Measurements from ENCODE around the gene ZC3H13. TPM values are rescaled to one million over a fixed set of nuclear protein-coding genes. Genes with fewer than 3 reads are reported as not detected.
"Not testable (repeated sequence)": the region's sequence is repeated elsewhere in the genome, so short reads cannot be mapped to it uniquely, and the experiment has no call there.

The ZC3H13 gene
- total RNA-seq, 2 experiments from 2014 or later, result 38.5 to 52.8 TPM

- ChIA-PET POLR2A (no interaction called here), CTCF (interaction anchor here (0.6 to 1.2 kb wide), 2 partner anchors 11 to 1127 kb away, joined by 4 read pairs; no protein-coding TSS in a partner anchor)
- H3K36me3 Mint-ChIP-seq (ENCODE audit: low read depth), result peaks cover 35% of the 10 kb centered on the region
- peaks cover 7% of the 10 kb centered on the region for H3K4me1 Mint-ChIP-seq
- no peaks in the 10 kb centered on the region for H3K9me3 Mint-ChIP-seq (ENCODE audit: low read depth)
- intact Hi-C loops (cut with DNase I, micrococcal nuclease), result no loop called here
- ATAC-seq (no peak), DNase-seq (no peak)
- H3K4me3 Mint-ChIP-seq, result no peak overlapping the region
- H3K27me3 Mint-ChIP-seq, result no peaks in the 10 kb centered on the region
- no peak overlapping the region for H3K27ac Mint-ChIP-seq
Measured at GRCh38 chr13:46008631-46009030, 43.9 kb downstream of the ZC3H13 start.

DNA sequence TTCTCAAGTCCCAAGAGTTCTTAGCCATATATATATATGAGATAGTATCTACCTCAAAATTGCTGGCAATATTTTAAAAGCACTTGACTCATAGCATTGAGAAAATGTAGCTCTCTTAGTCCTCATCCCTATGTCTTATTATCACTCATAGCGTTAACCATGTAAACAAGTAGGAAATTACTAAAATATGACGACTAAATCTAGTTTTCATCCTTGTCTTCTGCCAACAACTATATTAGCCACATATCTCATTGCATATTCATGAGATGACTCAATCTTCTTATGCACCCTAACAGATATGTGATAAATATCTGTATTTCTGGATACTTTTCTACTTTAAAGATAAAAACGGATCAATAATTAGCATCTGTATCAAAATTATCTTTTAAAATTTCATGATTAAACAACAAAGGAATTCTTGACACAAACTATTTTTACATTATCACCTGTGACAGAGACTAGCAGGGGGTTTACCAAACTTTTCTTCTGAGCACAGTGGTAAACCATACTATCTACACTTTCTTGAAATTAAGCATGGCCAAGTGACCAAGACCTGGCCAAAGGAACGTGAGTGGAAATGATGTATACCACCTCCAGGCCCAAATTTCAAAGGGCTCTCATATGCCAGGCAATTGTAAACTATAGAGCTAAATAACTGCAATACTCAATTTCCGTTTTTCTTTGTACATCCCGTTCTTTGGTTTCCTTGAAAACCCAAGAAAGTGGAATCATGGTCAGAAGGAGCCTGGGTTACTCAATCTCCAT is 45.7 kb downstream of the ZC3H13 start:
- Mint-ChIP-seq H3K36me3 (ENCODE audit: low read depth) (peaks cover 45% of the 10 kb centered on the region), H3K9me3 (ENCODE audit: low read depth) (no peaks in the 10 kb centered on the region), H3K27me3 (no peaks in the 10 kb centered on the region), H3K27ac (no peak overlapping the region), H3K4me1 (no peaks in the 10 kb centered on the region), H3K4me3 (no peak overlapping the region)
- no peak for DNase-seq
- POLR2A ChIA-PET, result no interaction called here
- no peak for ATAC-seq
- CTCF ChIA-PET, result no interaction called here
- intact Hi-C loops (cut with DNase I, micrococcal nuclease), result no loop called here

GRCh38 chr13:46004491-46004890 is 48.1 kb downstream of the ZC3H13 start:
- DNase-seq (no peak), ATAC-seq (no peak)
- Mint-ChIP-seq H3K4me1 (no peaks in the 10 kb centered on the region), H3K36me3 (ENCODE audit: low read depth) (peaks cover 62% of the 10 kb centered on the region), H3K27me3 (no peaks in the 10 kb centered on the region), H3K27ac (no peak overlapping the region), H3K9me3 (ENCODE audit: low read depth) (no peaks in the 10 kb centered on the region), H3K4me3 (no peak overlapping the region)
- POLR2A ChIA-PET, result interaction anchor here (0.7 kb wide), 1 partner anchor 661 kb away, joined by 5 read pairs; no protein-coding TSS in a partner anchor
- CTCF ChIA-PET, result interaction anchor here (0.7 kb wide), 2 partner anchors 48 to 148 kb away, joined by 3 read pairs; no protein-coding TSS in a partner anchor
- intact Hi-C loops (cut with DNase I, micrococcal nuclease), result no loop called here

- CTCF ChIA-PET, result no interaction called here
- Mint-ChIP-seq H3K27ac (no peak overlapping the region), H3K4me1 (peaks cover 11% of the 10 kb centered on the region), H3K4me3 (no peak overlapping the region), H3K9me3 (ENCODE audit: low read depth) (no peaks in the 10 kb centered on the region), H3K36me3 (ENCODE audit: low read depth) (peaks cover 38% of the 10 kb centered on the region), H3K27me3 (no peaks in the 10 kb centered on the region)
- POLR2A ChIA-PET, result no interaction called here
- intact Hi-C loops (cut with DNase I, micrococcal nuclease), result no loop called here
- ATAC-seq (no peak), DNase-seq (no peak)
Measured at GRCh38 chr13:45996631-45997030, 55.9 kb downstream of the ZC3H13 start.

DNA sequence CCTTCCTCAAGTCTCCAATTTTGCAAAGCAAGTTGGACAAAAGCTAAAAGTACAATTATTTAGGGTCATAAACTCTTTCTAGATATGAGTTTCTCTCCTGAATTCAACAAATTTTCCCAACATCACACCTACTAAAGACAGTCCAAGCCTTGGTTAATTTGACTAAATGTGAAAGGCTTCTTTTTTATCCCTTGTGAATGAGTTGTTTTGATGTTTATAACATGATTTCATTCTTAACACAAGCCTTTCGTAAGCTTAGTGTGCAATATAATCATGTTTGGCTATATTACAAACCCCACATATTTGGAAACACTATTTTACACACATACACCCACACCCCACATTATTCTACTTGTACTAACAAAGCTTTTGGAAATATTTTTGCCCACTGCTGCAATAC is 57.3 kb downstream of the ZC3H13 start:
- POLR2A ChIA-PET, result no interaction called here
- Mint-ChIP-seq H3K4me1 (peaks cover 11% of the 10 kb centered on the region), H3K9me3 (ENCODE audit: low read depth) (no peaks in the 10 kb centered on the region), H3K27me3 (no peaks in the 10 kb centered on the region), H3K27ac (no peak overlapping the region), H3K4me3 (no peak overlapping the region), H3K36me3 (ENCODE audit: low read depth) (peaks cover 27% of the 10 kb centered on the region)
- CTCF ChIA-PET, result interaction anchor here (1.1 kb wide), 1 partner anchor 9 kb away, joined by 4 read pairs; no protein-coding TSS in a partner anchor
- intact Hi-C loops (cut with DNase I, micrococcal nuclease), result no loop called here
- no peak for DNase-seq
- peak; percentile 36 for ATAC-seq

GRCh38 chr13:45994752-45995151 is 57.8 kb downstream of the ZC3H13 start:
- DNase-seq (no peak), ATAC-seq (no peak)
- no peak overlapping the region for H3K4me3 Mint-ChIP-seq
- H3K9me3 Mint-ChIP-seq (ENCODE audit: low read depth), result no peaks in the 10 kb centered on the region
- ChIA-PET CTCF (interaction anchor here (1.1 to 1.3 kb wide), 2 partner anchors 9 to 58 kb away, joined by 3 to 4 read pairs; partner anchors contain the start of gene ZC3H13), POLR2A (no interaction called here)
- intact Hi-C loops (cut with DNase I, micrococcal nuclease), result no loop called here
- peaks cover 11% of the 10 kb centered on the region for H3K4me1 Mint-ChIP-seq
- peaks cover 22% of the 10 kb centered on the region for H3K36me3 Mint-ChIP-seq (ENCODE audit: low read depth)
- no peak overlapping the region for H3K27ac Mint-ChIP-seq
- no peaks in the 10 kb centered on the region for H3K27me3 Mint-ChIP-seq

DNA sequence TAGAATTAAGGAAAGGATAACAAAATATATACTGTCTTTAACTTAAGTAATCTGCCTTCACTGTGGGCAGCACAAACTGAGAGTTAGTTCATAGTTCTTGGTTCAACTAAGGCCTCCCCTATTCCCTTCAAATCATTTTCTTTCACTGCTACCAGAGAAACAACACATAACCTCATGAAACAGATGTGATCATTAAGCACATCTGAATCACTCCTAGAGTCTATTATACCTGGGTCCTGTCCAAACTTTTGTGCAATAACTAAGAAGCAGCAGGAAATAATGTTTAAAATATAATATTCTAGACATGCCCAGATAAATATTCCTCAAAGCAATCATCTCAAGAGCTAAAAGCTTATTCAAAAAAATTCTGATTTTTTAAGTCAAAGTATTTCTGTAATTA is 62.9 kb downstream of the ZC3H13 start:
- H3K4me1 Mint-ChIP-seq, result peaks cover 2% of the 10 kb centered on the region
- H3K4me3 Mint-ChIP-seq, result no peak overlapping the region
- ATAC-seq, result no peak
- H3K27ac Mint-ChIP-seq, result no peak overlapping the region
- peaks cover 41% of the 10 kb centered on the region for H3K36me3 Mint-ChIP-seq (ENCODE audit: low read depth)
- ChIA-PET POLR2A (no interaction called here), CTCF (interaction anchor here (0.9 kb wide), 1 partner anchor 11 kb away, joined by 4 read pairs; no protein-coding TSS in a partner anchor)
- intact Hi-C loops (cut with DNase I, micrococcal nuclease), result no loop called here
- H3K27me3 Mint-ChIP-seq, result no peaks in the 10 kb centered on the region
- no peak for DNase-seq
- no peaks in the 10 kb centered on the region for H3K9me3 Mint-ChIP-seq (ENCODE audit: low read depth)

- DNase-seq; H3K27ac Mint-ChIP-seq; H3K4me3 Mint-ChIP-seq; H3K9me3 Mint-ChIP-seq (ENCODE audit: low read depth); CTCF ChIA-PET; ATAC-seq; POLR2A ChIA-PET; H3K4me1 Mint-ChIP-seq; H3K27me3 Mint-ChIP-seq: not testable (repeated sequence)
- intact Hi-C loops (cut with DNase I, micrococcal nuclease), result loop anchor here in 1 of 2 experiments (2.0 kb wide), 1 partner anchor 14 kb away; no protein-coding TSS in a partner anchor
- peaks cover 58% of the 10 kb centered on the region for H3K36me3 Mint-ChIP-seq (ENCODE audit: low read depth)
Measured at GRCh38 chr13:45981127-45981526, 71.4 kb downstream of the ZC3H13 start.

DNA sequence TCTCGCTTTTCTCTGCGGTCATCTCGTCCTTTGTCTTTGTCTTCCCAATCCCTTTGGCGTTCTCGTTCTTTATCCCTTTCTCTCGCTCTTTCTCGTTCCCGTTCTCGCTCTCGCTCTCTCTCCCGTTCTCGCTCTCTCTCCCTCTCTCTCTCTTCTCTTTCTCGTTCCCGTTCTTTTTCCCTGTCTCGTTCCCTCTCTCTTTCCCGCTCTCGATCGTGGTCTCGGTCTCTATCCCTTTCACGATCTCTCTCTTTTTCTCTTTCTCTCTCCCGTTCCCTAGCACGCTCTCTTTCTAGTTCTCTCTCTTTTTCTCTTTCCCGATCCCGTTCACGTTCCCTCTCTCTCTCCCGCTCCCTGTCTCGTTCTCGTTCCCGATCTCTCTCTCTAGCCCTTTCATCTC is 77.2 kb downstream of the ZC3H13 start:
- intact Hi-C loops (cut with DNase I, micrococcal nuclease), result no loop called here
- Mint-ChIP-seq H3K4me1 (no peaks in the 10 kb centered on the region), H3K27me3 (no peaks in the 10 kb centered on the region), H3K4me3 (no peak overlapping the region), H3K36me3 (ENCODE audit: low read depth) (peaks cover 46% of the 10 kb centered on the region), H3K9me3 (ENCODE audit: low read depth) (no peaks in the 10 kb centered on the region), H3K27ac (peak overlapping the region; percentile 34)
- DNase-seq (no peak), ATAC-seq (no peak)
- ChIA-PET POLR2A (no interaction called here), CTCF (no interaction called here)

DNA sequence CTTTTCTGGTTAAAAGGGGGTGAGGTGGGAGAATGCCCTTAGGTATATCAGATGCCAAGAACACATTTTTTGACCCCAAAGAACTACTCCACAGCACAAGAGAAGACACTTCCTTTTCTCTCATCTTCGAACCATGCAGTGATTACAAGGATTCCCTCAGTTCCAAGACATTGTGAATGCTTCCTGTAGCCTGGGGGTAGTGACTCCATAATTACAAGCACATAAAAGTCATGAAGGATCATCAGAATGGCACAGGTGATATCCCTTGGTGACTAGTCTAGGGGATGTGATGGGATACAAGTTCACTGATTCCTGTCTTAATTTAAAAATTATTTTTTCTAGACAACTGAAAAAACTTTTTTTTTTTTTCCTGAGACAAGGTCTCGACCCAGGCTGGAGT is 78.0 kb downstream of the ZC3H13 start:
- Mint-ChIP-seq H3K27ac (no peak overlapping the region), H3K9me3 (ENCODE audit: low read depth) (no peaks in the 10 kb centered on the region), H3K36me3 (ENCODE audit: low read depth) (peaks cover 46% of the 10 kb centered on the region), H3K4me1 (no peaks in the 10 kb centered on the region), H3K4me3 (no peak overlapping the region), H3K27me3 (no peaks in the 10 kb centered on the region)
- no peak for ATAC-seq
- POLR2A ChIA-PET, result no interaction called here
- CTCF ChIA-PET, result no interaction called here
- no peak for DNase-seq
- intact Hi-C loops (cut with DNase I, micrococcal nuclease), result no loop called here

- CTCF ChIA-PET, result no interaction called here
- H3K4me3 Mint-ChIP-seq, result no peak overlapping the region
- no peaks in the 10 kb centered on the region for H3K27me3 Mint-ChIP-seq
- ATAC-seq (no peak), DNase-seq (no peak)
- peak overlapping the region; percentile 5 for H3K27ac Mint-ChIP-seq
- POLR2A ChIA-PET, result no interaction called here
- H3K4me1 Mint-ChIP-seq, result peaks cover 19% of the 10 kb centered on the region
- intact Hi-C loops (cut with DNase I, micrococcal nuclease), result loop anchor here in 1 of 2 experiments (2.0 kb wide), 1 partner anchor 13 kb away; no protein-coding TSS in a partner anchor
- no peaks in the 10 kb centered on the region for H3K9me3 Mint-ChIP-seq (ENCODE audit: low read depth)
- peaks cover 45% of the 10 kb centered on the region for H3K36me3 Mint-ChIP-seq (ENCODE audit: low read depth)
Measured at GRCh38 chr13:45967589-45967988, 85.0 kb downstream of the ZC3H13 start.

- DNase-seq, result peak; percentile 11
- Mint-ChIP-seq H3K9me3 (ENCODE audit: low read depth) (no peaks in the 10 kb centered on the region), H3K27me3 (no peaks in the 10 kb centered on the region), H3K4me3 (no peak overlapping the region), H3K36me3 (ENCODE audit: low read depth) (peaks cover 41% of the 10 kb centered on the region), H3K27ac (peak overlapping the region; percentile 11), H3K4me1 (peaks cover 19% of the 10 kb centered on the region)
- intact Hi-C loops (cut with DNase I, micrococcal nuclease), result loop anchor here in 1 of 2 experiments (2.0 kb wide), 1 partner anchor 14 kb away; no protein-coding TSS in a partner anchor
- peak; percentile 90 for ATAC-seq
- ChIA-PET CTCF (no interaction called here), POLR2A (interaction anchor here (0.7 kb wide), 1 partner anchor 434 kb away, joined by 4 read pairs; no protein-coding TSS in a partner anchor)
Measured at GRCh38 chr13:45966715-45967114, 85.8 kb downstream of the ZC3H13 start.

Measured in activated CD4-positive, alpha-beta T cell treated with anti-CD3 and anti-CD28 coated beads for 36 hours (primary cell).